ENCODE data around the gene CFAP61.

DNA sequence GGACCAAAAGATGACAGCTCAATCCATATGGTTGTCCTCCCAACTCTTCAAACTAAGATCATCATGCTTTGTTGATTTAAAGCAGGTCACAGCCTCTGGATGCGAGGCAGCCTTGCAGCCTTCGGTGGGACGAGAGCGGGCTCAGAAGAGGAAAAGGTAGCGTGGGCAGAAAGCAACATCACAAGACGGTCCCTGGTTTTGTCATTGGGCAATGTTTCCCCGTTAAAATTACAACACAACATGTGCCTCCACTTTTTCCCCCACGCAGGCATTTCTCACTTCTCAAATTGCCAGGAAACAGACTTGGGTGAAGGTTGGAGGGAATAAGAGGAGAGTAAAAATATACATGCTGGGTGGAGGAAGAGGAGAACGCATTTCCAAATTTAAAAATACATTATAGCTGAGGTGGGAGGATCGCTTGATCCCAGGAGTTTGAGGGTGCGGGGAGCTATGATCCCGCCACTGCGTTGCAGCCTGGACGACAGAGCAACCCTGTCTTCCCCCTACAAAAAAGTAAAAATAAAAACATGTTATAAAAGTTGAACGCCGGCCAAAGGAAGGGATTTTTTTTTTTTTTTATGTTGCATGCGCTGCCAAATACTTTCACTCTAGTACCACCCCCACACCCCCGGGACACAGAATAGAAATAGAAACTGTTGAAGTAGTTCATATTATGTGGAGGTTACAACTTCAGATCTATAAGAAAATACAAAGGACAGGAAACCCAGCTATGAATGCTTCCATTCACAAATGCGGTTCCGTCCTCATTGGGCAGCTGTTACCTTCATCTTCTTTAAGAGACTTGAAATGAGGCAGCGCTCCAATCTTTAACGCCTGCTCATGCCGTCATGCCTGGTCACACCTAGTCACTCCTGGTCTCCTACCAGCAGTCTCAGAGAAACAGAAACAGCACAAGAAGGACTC is 49.0 kb upstream of the CFAP61 start:
- TF ChIP-seq, protein P1, sequence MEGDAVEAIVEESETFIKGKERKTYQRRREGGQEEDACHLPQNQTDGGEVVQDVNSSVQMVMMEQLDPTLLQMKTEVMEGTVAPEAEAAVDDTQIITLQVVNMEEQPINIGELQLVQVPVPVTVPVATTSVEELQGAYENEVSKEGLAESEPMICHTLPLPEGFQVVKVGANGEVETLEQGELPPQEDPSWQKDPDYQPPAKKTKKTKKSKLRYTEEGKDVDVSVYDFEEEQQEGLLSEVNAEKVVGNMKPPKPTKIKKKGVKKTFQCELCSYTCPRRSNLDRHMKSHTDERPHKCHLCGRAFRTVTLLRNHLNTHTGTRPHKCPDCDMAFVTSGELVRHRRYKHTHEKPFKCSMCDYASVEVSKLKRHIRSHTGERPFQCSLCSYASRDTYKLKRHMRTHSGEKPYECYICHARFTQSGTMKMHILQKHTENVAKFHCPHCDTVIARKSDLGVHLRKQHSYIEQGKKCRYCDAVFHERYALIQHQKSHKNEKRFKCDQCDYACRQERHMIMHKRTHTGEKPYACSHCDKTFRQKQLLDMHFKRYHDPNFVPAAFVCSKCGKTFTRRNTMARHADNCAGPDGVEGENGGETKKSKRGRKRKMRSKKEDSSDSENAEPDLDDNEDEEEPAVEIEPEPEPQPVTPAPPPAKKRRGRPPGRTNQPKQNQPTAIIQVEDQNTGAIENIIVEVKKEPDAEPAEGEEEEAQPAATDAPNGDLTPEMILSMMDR (IDR thresholded peaks at IDR 0.05), result no peak
- TF ChIP-seq, protein P2, sequence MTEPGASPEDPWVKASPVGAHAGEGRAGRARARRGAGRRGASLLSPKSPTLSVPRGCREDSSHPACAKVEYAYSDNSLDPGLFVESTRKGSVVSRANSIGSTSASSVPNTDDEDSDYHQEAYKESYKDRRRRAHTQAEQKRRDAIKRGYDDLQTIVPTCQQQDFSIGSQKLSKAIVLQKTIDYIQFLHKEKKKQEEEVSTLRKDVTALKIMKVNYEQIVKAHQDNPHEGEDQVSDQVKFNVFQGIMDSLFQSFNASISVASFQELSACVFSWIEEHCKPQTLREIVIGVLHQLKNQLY (CRISPR knock-in tag; IDR thresholded peaks at IDR 0.05), result no peak
- TF ChIP-seq SP1 (CRISPR knock-in tag; conservative IDR thresholded peaks at IDR 0.05), result no peak
- TF ChIP-seq ESRRA (CRISPR knock-in tag; IDR thresholded peaks at IDR 0.05; ENCODE audit: borderline replicate concordance), result no peak
- TF ChIP-seq, protein P3, sequence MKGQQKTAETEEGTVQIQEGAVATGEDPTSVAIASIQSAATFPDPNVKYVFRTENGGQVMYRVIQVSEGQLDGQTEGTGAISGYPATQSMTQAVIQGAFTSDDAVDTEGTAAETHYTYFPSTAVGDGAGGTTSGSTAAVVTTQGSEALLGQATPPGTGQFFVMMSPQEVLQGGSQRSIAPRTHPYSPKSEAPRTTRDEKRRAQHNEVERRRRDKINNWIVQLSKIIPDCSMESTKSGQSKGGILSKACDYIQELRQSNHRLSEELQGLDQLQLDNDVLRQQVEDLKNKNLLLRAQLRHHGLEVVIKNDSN (CRISPR knock-in tag; IDR thresholded peaks at IDR 0.05), result no peak
- TF ChIP-seq, protein P4, sequence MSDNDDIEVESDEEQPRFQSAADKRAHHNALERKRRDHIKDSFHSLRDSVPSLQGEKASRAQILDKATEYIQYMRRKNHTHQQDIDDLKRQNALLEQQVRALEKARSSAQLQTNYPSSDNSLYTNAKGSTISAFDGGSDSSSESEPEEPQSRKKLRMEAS (CRISPR knock-in tag; IDR thresholded peaks at IDR 0.05), result no peak
- no peak for TF ChIP-seq IRF2 (CRISPR knock-in tag; IDR thresholded peaks at IDR 0.05; ENCODE audit: borderline replicate concordance, low read depth)
- TF ChIP-seq, protein P5, sequence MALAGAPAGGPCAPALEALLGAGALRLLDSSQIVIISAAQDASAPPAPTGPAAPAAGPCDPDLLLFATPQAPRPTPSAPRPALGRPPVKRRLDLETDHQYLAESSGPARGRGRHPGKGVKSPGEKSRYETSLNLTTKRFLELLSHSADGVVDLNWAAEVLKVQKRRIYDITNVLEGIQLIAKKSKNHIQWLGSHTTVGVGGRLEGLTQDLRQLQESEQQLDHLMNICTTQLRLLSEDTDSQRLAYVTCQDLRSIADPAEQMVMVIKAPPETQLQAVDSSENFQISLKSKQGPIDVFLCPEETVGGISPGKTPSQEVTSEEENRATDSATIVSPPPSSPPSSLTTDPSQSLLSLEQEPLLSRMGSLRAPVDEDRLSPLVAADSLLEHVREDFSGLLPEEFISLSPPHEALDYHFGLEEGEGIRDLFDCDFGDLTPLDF (CRISPR knock-in tag; IDR thresholded peaks at IDR 0.05), result no peak
- TF ChIP-seq, protein P6, sequence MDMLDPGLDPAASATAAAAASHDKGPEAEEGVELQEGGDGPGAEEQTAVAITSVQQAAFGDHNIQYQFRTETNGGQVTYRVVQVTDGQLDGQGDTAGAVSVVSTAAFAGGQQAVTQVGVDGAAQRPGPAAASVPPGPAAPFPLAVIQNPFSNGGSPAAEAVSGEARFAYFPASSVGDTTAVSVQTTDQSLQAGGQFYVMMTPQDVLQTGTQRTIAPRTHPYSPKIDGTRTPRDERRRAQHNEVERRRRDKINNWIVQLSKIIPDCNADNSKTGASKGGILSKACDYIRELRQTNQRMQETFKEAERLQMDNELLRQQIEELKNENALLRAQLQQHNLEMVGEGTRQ (CRISPR knock-in tag; IDR thresholded peaks at IDR 0.05), result no peak
- TF ChIP-seq CREM (CRISPR knock-in tag; IDR thresholded peaks at IDR 0.05), result no peak
- TF ChIP-seq, protein P7, sequence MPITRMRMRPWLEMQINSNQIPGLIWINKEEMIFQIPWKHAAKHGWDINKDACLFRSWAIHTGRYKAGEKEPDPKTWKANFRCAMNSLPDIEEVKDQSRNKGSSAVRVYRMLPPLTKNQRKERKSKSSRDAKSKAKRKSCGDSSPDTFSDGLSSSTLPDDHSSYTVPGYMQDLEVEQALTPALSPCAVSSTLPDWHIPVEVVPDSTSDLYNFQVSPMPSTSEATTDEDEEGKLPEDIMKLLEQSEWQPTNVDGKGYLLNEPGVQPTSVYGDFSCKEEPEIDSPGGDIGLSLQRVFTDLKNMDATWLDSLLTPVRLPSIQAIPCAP (CRISPR knock-in tag; IDR thresholded peaks at IDR 0.05), result no peak
- no peak for TF ChIP-seq HMGA2 (CRISPR knock-in tag; IDR thresholded peaks at IDR 0.05)
- TF ChIP-seq, protein P8, sequence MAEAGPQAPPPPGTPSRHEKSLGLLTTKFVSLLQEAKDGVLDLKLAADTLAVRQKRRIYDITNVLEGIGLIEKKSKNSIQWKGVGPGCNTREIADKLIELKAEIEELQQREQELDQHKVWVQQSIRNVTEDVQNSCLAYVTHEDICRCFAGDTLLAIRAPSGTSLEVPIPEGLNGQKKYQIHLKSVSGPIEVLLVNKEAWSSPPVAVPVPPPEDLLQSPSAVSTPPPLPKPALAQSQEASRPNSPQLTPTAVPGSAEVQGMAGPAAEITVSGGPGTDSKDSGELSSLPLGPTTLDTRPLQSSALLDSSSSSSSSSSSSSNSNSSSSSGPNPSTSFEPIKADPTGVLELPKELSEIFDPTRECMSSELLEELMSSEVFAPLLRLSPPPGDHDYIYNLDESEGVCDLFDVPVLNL (CRISPR knock-in tag; IDR thresholded peaks at IDR 0.05; ENCODE audit: borderline replicate concordance, low read depth), result no peak
